GM19043 (cell line): ENCODE data around the gene WIPF2.

Experiments used
- ATAC-seq: cut with Tn5 transposase; IDR thresholded peaks from one replicate; pipeline ENCODE4 v1.9.1; 2021; ENCODE audit warnings: low read depth; ENCODE audit not compliant: unreplicated experiment

The WIPF2 gene, protein sequence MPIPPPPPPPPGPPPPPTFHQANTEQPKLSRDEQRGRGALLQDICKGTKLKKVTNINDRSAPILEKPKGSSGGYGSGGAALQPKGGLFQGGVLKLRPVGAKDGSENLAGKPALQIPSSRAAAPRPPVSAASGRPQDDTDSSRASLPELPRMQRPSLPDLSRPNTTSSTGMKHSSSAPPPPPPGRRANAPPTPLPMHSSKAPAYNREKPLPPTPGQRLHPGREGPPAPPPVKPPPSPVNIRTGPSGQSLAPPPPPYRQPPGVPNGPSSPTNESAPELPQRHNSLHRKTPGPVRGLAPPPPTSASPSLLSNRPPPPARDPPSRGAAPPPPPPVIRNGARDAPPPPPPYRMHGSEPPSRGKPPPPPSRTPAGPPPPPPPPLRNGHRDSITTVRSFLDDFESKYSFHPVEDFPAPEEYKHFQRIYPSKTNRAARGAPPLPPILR

DNA sequence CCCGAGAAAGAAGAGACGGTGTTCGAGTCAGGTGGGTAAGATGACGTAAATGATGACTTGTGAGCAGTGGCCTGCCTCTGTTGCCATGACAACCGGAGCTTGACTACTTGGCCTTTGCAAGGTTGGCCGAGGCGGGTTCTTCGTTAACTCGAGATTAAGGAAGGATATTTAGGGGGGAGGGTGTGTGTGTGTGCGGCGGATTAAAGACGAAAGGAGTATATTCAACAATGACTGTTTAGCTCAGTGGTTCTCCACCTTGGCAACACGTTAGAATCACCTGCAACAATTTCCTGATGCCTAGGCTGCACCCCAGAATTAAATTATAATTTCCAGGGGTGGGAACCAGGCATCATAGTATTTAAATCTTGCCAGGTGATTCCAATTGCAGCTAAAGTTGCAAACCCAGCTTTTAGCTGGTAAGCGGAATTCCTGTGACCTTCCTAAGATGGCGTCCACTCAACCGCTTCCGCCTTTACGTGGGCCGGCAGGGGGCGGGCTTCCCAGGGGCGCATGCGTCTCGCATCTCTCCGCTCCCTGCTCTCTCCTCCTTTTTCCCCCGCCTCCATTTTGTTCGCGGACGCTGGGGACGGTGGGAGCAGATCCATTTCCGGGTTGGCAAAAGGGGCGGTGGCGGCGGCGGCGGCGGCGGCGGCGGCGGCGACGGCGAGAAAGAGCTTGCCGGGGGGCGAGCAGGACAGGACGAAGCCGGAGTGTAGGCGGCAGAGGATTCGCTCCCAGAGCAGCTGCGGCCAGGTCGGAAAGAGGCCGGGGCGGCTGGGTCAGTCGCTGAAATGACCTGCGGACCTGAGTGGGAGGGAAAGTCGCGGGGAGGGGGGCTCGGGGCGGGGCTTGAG lies at the start of gene WIPF2:
Gene WIPF2 (plus strand): TSS at position 565 of the 854 bp plus-strand sequence. CDS start 37,156 bp downstream, outside the sequence.
- peak; percentile 94 for ATAC-seq

DNA sequence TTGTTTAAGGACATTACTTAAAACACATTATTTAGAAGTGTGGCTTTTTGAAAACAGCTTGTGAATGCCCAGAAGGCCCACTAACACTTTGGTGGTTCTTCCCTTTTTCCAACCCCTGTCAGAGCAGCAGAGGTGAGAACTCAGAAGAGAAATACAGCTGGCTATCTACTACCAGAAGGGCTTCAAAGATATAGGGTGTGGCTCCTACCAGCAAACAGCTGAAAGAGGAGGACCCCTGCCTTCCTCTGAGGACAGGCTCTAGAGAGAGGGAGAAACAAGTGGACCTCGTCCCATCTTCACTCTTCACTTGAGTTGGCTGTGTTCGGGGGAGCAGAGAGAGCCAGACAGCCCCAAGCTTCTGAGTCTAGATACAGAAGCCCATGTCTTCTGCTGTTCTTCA lies 48.8 kb upstream of the WIPF2 start:
- no peak for ATAC-seq

DNA sequence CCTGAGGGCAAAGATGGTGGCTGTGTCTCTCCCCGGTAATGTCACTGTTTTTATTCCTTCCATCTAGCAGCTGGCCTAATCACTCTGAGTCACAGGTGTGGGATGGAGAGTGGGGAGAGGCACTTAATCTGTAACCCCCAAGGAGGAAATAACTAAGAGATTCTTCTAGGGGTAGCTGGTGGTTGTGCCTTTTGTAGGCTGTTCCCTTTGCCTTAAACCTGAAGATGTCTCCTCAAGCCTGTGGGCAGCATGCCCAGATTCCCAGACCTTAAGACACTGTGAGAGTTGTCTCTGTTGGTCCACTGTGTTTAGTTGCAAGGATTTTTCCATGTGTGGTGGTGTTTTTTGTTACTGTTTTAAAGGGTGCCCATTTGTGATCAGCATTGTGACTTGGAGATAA lies 47.4 kb upstream of the WIPF2 start:
- ATAC-seq = no peak

DNA sequence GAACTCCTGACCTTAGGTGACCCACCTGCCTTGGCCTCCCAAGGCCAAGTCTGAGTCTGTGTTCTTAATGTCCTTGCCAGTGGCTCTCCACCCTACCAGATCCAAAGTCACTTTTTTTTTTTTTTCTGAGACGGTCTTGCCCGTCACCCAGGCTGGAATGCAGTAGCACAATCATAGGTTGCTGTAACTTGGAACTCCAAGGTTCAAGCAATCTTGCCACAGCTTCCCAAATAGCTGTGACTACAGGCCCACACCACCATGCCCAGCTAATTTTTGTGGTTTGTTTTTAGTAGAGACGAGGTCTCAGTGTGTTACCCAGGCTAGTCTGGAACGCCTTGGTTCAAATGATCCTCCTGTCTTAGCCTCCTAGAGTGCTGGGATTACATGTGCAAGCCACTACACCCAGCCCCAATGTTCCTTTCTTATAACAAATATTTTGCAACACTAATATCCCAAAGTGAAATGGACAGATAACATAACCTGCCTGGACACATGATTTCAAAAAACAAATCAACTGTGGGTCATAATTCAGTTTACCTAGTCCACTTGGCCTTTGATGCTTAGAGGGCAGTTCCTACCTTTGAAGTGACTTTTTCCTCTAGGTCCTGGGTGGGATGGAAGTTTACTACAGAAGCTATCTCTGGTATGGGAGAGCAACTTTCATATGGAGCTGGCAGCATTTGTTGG lies 45.9 kb upstream of the WIPF2 start:
- no peak for ATAC-seq

DNA sequence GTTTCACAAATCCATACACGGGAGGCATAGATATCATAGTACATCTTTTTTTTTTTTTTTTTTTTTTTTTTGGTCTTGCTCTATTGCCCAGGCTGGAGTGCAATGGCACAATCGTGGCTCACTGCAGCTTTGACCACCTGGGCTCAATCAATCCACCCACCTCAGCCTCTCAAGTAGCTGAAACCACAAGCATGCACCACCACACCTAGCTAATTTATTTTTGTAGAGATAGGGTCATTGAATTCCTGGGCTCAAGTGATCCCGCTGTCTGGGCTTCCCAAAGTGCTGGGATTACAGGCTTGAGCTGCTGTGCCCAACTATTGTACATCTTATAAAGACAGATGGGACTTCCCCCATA lies 45.3 kb upstream of the WIPF2 start:
- ATAC-seq = no peak

DNA sequence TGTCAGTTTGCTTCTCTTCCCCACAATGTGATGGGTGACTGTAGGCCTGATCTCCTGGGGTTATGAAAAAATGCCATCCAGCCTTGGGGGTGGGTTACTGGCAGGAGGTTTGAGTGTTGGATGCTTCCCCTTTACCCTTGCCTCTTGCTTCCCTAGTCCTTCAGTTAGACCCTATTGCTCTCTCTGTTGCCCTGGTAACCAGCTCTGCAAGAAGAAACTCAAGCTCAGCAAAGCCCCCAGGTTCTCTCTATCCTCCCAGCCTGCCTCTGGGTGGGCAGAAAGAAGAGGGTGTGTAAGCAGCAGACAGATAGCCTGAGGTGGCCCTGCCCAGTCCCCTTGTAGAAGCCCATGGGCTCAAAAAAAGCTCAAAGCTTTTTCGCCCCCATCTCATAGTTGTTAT lies 44.6 kb upstream of the WIPF2 start:
- ATAC-seq = no peak

DNA sequence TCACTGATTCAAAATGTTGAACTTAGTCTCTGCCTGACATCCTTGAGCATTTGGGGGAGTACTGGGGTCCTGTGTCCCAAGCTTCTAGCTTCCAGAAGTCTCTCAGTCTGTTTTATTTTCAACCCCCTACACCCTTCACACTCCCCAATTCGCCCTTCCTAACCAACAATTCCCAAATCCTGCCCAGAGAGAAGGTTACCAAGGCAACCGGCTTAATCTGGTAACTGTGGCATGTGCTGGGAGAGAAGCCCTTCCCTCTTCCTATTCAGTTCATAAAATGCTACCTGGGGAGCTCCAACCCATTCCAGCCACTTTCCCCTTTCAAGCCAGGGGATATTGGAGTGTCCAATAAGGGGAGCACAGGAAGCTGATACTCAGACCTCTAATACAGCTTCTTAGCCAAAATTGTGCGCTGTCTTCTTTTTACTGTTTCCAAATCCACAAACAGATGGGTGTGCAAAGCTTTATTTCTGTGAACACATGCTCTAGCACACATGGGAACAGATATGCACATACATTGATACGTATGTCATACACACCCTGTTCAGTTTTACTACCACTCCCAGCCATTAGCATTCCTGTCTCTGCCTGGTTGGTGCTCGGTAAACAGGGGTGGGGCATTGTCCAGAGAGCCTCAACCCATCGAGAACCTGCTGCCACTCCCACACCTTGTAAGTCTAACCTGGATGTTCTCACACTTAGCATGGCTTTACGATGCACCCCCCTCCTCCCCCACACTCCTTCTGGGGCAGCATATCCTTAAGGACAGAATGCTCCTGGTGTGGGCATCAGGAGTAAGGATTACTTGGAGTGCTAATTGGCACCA lies 43.0 kb upstream of the WIPF2 start:
- no peak for ATAC-seq

DNA sequence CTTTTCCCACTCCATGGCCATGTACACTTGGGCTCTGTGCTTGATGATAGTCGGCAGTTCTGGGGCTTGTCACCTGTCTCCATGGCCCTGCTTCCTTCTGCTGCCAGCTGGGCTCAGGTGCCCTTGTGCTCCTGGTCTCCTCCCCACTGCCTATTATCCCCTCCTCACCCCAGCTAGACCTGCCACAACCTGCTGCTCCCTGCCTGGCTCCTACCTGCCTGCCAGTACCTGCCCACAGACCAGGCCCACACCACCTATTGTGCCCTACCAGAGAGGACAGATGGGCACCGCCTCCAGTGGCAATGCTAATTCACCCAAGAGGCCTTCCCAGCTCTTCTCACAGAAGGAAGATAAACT lies 42.4 kb upstream of the WIPF2 start:
- ATAC-seq = no peak

DNA sequence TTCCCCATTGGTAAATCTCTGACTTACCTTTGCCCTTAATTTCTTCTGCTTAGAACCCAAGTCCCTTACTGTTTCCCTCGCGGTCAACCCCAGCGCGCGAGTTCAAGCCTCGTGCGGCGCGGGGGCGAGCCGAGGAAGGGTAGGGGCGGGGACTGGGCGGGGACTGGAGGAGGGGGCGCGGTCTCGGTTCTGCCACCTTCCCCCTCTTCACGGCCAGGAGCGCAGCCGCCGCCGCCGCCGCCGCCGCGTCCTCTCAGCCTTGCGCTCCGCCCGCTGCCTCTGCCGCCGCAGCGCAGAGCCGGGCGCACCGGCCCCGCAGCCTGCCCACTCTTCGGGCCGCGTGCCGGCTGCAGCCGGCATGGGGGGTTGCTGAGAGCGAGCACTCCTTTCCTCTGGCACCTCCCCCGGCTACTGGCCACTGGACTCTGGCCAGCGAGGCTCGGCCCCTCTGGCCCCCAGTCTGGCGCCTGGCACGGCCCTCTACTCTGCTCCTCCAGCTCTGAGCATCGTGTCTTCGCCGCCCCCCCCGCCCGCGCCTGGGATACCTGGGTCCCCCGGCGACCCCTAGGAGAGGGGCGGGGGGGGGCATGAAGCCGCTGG lies 41.7 kb upstream of the WIPF2 start, which contains the start of gene RAPGEFL1:
Gene RAPGEFL1 (plus strand): TSS at position 196 of the 600 bp plus-strand sequence. CDS start 392 bp downstream, at position 588.
- ATAC-seq = no peak

DNA sequence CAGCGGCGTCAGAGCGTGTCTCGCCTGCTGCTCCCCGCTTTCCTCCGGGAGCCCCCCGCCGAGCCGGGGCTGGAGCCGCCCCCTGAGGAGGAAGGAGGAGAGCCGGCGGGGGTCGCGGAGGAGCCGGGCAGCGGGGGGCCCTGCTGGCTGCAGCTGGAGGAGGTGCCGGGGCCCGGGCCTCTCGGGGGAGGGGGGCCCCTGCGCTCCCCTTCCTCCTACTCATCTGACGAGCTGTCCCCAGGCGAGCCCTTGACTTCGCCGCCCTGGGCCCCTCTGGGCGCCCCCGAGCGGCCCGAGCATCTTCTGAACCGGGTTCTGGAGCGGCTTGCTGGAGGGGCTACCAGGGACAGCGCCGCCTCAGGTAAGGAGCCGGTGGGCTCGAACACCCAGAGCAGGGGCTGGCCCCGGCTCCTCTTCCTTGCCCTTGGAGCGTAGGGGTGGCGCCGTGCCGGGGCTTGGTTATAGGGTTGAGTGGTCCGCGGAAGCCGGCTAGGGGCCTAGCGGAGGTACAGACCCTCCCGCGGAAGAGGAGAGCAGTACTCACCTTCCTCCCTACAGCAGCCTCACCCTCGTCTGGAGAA lies 41.0 kb upstream of the WIPF2 start:
- ATAC-seq = no peak

DNA sequence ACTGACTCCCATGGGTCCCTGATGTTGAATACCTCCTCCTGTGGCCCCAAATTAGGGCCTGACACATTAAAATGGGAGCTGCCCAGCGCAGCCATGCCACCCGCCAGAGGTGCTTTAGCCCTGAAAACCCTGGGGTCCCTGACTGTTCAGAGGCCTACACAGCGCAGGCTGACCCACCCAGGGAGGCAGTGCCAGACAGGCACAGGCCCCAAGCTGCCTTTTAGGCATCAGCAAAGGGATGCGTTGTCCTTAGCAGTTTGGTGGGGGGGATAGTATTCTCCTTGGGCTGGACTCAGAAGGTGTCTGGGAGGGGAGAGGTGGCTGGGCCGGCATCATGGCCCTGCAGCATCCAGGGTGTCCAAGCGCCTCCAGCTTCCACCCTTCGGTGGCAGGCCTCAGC lies 40.4 kb upstream of the WIPF2 start:
- no peak for ATAC-seq

DNA sequence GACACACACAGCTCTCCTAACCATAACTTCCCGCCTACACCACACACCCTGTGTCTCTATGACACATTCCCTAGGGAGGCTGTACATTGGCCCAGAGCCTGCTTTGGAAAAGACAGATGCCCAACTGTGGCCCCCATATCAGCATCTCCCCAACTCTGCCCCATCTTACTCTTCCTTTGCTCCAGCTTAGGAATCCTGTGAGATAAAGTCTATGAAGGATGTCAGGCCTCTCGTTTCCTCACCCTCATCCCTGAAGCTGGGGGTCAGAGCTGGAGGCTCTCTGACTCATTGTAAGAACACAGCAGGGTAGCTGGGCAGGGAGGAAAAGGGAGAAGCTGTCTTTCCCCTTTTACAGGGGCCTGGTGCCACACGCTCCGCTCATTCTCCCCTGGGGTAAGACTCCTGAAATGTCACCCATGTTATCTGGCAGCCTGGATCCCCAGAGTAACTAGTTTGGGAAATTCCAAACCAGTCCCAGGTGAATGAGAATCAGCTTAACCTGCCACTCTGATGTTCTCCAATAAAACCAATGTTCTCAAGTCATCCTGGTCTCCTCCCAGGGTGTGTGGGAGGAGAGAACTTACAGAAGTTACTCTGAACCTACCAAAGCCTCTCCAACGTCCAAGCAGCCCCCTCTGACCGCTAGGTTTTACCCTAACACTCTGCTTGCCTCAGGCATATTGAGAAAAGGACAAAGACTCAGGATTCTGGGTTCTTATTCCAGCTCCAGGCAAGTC lies 39.0 kb upstream of the WIPF2 start:
- no peak for ATAC-seq

DNA sequence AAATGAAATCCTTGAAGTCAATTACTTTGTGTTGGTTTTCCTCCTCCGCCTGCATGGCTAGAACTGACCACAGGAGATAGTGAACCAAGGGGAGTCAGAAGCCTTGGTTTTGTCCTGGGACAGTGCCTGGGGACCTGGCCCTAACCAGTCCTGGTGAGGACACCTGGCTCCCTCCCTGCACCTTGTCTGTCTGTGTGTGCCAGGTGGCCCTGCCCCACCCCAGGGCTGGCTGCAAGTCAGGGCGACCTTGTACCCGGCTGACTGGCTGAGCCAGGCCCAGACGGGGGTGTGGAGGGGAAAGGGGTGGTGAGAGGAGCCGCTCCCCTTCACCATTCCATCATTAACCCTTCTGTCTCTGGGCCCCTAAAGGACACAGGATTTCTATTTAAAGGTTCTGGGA lies 38.4 kb upstream of the WIPF2 start:
- ATAC-seq = no peak

DNA sequence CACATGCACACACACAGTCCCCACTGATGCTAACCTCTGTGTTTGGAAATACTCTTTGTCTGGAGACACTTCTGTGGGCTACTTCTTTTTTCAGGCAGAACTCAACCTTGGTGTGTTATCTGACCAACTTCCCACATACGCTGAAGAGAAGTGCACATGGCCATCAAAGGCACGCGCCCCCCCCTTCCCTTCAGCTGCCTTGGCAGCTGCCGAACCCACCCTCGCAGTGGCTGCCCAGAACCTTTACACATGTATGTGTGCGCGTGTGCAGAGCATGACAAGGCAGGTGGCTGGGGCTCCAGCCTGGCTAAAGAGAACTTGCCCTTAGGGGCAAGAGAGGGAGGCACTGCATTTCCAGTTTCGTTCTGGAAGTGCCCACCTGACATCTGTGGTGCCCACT lies 37.9 kb upstream of the WIPF2 start:
- no peak for ATAC-seq

DNA sequence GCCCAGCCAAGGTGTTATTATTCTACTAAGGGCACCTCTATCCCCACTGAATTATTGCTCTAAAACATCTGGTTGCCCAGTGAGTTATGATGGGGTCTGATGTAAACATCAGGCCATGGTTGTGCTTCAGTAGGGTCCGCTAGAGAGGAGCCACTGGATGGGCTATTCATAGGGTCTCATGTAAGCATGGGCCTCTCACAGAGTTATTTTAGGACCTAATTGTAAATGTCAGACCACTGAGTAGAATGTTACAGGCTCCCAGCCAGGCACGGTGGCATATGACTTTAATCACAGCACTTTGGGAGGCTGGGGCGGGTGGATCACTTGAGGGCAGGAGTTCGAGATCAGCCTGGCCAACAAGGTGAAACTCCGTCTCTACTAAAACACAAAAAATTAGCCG lies 36.5 kb upstream of the WIPF2 start:
- ATAC-seq = no peak

DNA sequence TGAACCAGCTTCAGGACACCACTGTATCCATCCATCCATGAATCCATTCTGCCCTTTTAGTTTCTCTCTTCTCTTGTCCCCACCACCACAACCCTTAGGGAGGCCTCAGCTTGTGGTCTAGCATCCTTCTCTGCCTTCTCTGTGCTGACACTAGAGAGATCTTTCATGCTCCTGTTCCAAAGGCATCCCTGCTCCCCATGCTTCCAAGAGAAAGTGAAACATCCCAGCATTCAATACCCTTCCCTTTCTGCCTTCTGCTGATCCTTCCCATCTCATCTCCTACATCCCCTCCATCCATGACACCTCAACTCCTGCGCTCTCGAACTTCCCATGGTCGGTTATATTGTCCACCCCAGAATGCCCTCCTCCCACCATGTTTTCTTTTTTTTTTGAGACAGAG lies 31.9 kb upstream of the WIPF2 start:
- ATAC-seq = no peak

DNA sequence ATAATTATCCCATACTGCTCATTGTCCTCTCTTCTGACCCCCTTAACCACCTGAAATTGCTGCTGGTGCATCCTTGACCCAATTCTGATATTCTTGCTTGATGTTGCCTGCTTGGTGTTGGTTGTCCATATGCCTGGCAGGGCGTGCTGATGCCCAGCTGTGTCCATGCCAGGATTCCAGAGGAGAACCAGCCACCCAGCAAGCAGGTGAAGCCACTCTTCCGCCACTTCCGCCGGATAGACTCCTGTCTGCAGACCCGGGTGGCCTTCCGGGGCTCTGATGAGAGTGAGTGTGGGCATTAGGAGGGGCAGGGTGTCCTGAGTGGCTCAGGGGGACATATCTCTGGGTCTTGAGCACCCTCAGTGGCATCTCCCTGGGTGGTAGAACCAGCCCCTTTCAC lies 30.4 kb upstream of the WIPF2 start:
- no peak for ATAC-seq

DNA sequence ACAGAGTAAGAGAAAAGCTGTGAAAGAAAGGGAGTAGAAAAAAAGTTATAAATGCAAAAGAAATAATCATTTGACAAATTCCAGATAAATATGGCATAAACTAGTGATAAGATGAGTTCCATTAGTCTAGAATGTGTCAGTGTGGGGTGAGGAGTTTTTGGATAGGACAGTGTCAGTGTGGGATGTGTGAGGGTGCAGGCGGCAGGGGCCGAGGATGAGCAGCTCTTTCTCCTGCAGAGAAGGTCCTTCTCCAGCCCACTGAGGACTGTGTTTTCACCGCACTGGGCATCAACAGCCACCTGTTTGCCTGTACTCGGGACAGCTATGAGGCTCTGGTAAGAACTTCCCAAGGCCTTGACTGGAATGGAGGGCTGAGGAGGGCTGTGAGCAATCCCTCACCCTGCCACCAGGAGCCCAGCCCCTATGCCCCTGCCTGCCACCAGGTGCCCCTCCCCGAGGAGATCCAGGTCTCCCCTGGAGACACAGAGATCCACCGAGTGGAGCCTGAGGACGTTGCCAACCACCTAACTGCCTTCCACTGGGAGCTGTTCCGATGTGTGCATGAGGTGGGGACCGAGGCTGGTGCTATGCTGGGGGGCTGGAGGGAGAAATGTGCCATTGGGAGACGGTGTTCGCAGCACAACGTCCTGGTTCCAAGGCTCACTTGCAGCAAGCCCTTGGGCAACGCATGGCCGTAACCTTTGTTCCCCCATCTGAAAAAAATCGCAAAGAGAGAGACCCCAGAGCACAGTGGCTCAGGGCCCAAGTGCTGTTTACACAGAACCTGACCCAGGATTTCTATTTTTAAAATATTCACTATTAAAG lies 28.7 kb upstream of the WIPF2 start:
- no peak for ATAC-seq
